Measurements from ENCODE around the gene FAM81B. TPM values are rescaled to one million over a fixed set of nuclear protein-coding genes. Genes with fewer than 3 reads are reported as not detected.
"Not testable (repeated sequence)": the region's sequence is repeated elsewhere in the genome, so short reads cannot be mapped to it uniquely, and the experiment has no call there.

Gene FAM81B, protein sequence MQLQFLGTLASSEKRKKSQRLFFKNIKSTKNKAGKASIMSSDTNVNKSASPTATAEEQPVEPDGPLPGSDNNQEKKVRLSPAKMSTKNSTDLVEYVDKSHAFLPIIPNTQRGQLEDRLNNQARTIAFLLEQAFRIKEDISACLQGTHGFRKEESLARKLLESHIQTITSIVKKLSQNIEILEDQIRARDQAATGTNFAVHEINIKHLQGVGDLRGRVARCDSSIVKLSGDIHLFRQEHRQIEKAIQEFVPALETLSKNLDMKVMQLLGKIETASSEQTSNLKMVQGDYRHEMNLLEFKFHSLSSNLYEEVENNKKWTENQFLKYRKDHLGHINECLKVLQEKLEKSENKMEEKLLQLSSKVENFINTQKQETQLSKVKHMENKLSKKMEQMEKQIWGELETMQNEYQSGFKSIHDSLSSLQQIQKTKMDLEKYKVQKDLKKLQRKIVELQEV
- total RNA-seq (2022): not detected in 2 replicates
- Bru-seq, nascent RNA: percentile 12 among the genes with signal in this experiment
- percentile 7 among the genes with signal in this experiment for BruChase-seq, experiment 1, labeled RNA remaining after a 6-hour chase
- BruChase-seq, experiment 2, labeled RNA remaining after a 2-hour chase: percentile 2 among the genes with signal in this experiment
- long read RNA-seq: 0 reads

DNA sequence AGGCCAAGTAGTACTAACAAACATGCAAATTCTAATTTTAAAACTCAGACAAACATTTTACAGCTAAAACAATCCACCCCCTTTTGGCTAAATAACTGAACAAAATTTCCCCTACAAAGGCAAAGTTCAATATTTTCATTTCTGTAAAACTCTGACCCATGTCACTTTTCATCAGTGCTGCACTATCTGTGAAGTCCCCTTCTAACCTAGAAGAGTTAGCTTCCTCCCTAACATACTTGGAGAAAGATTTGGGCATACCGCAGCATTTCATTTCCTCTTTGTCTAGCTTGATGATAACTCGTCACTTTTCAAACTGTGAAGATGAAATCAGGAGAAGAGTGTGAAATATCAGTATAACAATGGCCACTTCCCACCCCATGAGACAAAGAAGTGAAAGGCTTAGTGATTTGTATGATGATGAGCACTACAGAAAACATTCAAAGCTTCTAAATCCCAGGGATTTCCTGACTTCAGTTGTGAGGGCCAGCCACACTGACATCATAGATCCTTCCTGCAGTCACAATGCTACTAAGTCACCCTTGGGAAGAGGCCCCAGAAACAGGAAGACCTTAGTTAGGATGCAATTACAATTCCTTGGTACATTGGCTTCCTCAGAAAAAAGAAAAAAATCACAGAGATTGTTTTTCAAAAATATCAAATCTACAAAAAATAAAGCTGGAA lies at the start of gene FAM81B:
TSS of gene FAM81B (plus strand) at position 555 of the 681 bp plus-strand sequence. CDS start at position 579, 24 bp downstream.
- Mint-ChIP-seq H3K4me1 (ENCODE audit: low read depth, unreplicated experiment) (peaks cover 7% of the 10 kb centered on the region), H3K27ac (ENCODE audit: unreplicated experiment) (peak within 1 kb of the TSS; percentile 36), H3K36me3 (ENCODE audit: insufficient read depth, unreplicated experiment) (no peaks in the 10 kb centered on the region), H3K27me3 (ENCODE audit: unreplicated experiment) (no peaks in the 10 kb centered on the region), H3K9me3 (ENCODE audit: low read depth, unreplicated experiment) (peaks cover 3% of the 10 kb centered on the region), H3K4me3 (ENCODE audit: low read depth, unreplicated experiment) (no peak within 1 kb of the TSS)
- CTCF ChIA-PET: no interaction called here
- no peak for DNase-seq
- intact Hi-C loops (cut with micrococcal nuclease; ENCODE audit: unreplicated experiment): no loop called here
- BruUV-seq (replicated peaks): no TSS peak
- TF ChIP-seq, protein P1, sequence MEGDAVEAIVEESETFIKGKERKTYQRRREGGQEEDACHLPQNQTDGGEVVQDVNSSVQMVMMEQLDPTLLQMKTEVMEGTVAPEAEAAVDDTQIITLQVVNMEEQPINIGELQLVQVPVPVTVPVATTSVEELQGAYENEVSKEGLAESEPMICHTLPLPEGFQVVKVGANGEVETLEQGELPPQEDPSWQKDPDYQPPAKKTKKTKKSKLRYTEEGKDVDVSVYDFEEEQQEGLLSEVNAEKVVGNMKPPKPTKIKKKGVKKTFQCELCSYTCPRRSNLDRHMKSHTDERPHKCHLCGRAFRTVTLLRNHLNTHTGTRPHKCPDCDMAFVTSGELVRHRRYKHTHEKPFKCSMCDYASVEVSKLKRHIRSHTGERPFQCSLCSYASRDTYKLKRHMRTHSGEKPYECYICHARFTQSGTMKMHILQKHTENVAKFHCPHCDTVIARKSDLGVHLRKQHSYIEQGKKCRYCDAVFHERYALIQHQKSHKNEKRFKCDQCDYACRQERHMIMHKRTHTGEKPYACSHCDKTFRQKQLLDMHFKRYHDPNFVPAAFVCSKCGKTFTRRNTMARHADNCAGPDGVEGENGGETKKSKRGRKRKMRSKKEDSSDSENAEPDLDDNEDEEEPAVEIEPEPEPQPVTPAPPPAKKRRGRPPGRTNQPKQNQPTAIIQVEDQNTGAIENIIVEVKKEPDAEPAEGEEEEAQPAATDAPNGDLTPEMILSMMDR (IDR thresholded peaks at IDR 0.05; ENCODE audit: unreplicated experiment): no peak

DNA sequence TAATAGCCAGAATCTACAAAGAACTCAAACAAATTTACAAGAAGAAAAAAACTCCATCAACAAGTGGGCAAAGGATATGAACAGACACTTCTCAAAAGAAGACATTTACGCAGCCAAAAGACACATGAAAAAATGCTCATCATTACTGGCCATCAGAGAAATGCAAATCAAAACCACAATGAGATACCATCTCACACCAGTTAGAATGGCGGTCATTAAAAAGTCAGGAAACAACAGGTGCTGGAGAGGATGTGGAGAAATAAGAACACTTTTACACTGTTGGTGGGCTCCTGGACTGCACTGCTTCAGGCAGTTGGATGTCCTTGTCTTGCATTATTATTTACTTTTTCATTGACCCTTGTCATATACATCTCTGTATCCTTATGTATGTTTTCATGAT lies 49.7 kb upstream of the FAM81B start:
- H3K4me1 Mint-ChIP-seq (ENCODE audit: low read depth, unreplicated experiment); intact Hi-C loops (cut with micrococcal nuclease; ENCODE audit: unreplicated experiment); DNase-seq; H3K27ac Mint-ChIP-seq (ENCODE audit: unreplicated experiment); H3K36me3 Mint-ChIP-seq (ENCODE audit: insufficient read depth, unreplicated experiment); CTCF ChIA-PET; H3K9me3 Mint-ChIP-seq (ENCODE audit: low read depth, unreplicated experiment); H3K4me3 Mint-ChIP-seq (ENCODE audit: low read depth, unreplicated experiment); BruUV-seq (replicated peaks): not testable (repeated sequence)
- peaks cover 14% of the 10 kb centered on the region for H3K27me3 Mint-ChIP-seq (ENCODE audit: unreplicated experiment)

DNA sequence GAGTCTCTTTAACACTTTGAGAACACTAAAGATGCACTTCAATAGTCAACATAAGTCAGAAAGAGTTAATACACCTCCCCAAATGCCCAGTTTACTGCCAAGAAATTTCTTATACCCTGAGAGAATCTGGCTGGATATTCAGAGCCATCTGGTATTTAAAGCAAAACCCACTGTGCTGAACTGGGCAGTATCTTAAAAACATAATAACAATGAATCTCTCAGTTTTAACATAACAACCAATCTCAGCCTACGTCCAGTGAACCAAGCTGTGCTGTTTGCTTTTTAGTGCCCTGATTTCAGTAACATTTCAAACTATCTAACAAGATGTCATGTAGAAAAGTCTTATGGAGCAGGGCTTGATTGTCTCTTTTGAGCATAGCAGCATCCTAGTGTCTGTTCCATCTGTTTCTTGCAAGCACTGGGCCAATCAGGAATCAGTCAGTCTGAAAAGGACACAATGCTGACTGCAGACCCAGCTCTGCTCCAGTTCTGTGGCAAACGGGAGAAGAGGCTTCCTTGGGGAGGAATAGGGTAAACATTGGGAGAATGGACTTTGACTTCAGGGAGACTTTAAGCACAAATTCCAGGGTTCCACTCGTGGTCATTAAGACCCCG lies 43.6 kb upstream of the FAM81B start:
- Mint-ChIP-seq H3K27ac (ENCODE audit: unreplicated experiment) (no peak overlapping the region), H3K4me3 (ENCODE audit: low read depth, unreplicated experiment) (no peak overlapping the region), H3K27me3 (ENCODE audit: unreplicated experiment) (no peaks in the 10 kb centered on the region), H3K9me3 (ENCODE audit: low read depth, unreplicated experiment) (no peaks in the 10 kb centered on the region), H3K4me1 (ENCODE audit: low read depth, unreplicated experiment) (no peaks in the 10 kb centered on the region), H3K36me3 (ENCODE audit: insufficient read depth, unreplicated experiment) (no peaks in the 10 kb centered on the region)
- TF ChIP-seq, protein P1 (IDR thresholded peaks at IDR 0.05; ENCODE audit: unreplicated experiment): no peak
- CTCF ChIA-PET: no interaction called here
- intact Hi-C loops (cut with micrococcal nuclease; ENCODE audit: unreplicated experiment): no loop called here
- no TSS peak for BruUV-seq (replicated peaks)
- no peak for DNase-seq

DNA sequence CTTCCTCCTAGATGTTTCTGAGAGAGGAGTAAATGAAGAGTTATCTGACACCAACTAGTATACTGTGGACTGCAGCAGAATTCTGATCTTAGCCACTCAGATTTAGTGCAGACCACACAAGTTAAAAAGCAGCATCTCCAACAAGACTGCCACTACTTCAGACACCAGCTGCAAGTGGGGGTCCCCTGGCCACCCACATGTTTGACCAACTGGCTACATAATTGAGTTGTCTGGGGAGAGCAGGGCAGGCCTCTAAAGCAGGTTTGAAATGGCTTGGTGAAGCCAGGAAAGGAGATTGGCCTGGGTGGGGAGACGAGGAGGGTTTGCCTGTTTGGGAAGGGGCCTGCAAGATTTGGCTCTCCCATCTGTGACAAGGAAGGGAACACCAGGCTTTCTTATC lies 40.5 kb upstream of the FAM81B start:
- no peak overlapping the region for H3K27ac Mint-ChIP-seq (ENCODE audit: unreplicated experiment)
- H3K4me3 Mint-ChIP-seq (ENCODE audit: low read depth, unreplicated experiment): no peak overlapping the region
- CTCF ChIA-PET: no interaction called here
- peaks cover 9% of the 10 kb centered on the region for H3K4me1 Mint-ChIP-seq (ENCODE audit: low read depth, unreplicated experiment)
- no peak for DNase-seq
- H3K27me3 Mint-ChIP-seq (ENCODE audit: unreplicated experiment): no peaks in the 10 kb centered on the region
- TF ChIP-seq, protein P1 (IDR thresholded peaks at IDR 0.05; ENCODE audit: unreplicated experiment): no peak
- H3K36me3 Mint-ChIP-seq (ENCODE audit: insufficient read depth, unreplicated experiment): no peaks in the 10 kb centered on the region
- intact Hi-C loops (cut with micrococcal nuclease; ENCODE audit: unreplicated experiment): no loop called here
- H3K9me3 Mint-ChIP-seq (ENCODE audit: low read depth, unreplicated experiment): no peaks in the 10 kb centered on the region
- BruUV-seq (replicated peaks): no TSS peak
